ENCODE measurements around the gene CFAP99.
A peak's percentile ranks its signal among the peaks of the same experiment; 100 is the strongest.

Gene CFAP99

GRCh38 chr4:2402048-2402842 lies 16.5 kb upstream of the CFAP99 start:
- peak; percentile 49; the same call in 1 of the 2 replicates for TF ChIP-seq EGR1 (IDR thresholded peaks at IDR 0.05)
- no peak for TF ChIP-seq TEAD4 (IDR thresholded peaks at IDR 0.05)
- peak; percentile 24; the same call in 1 of the 2 replicates for TF ChIP-seq RAD21 (IDR thresholded peaks at IDR 0.05; ENCODE audit: low read depth)
- no peak for TF ChIP-seq REST (IDR thresholded peaks at IDR 0.05; ENCODE audit: low read depth)
- TF ChIP-seq USF1 (IDR thresholded peaks at IDR 0.05): peak; percentile 47; the same call in 1 of the 2 replicates

GRCh38 chr4:2402941-2403340 lies 15.8 kb upstream of the CFAP99 start:
- TF ChIP-seq REST (IDR thresholded peaks at IDR 0.05; ENCODE audit: low read depth): no peak
- TF ChIP-seq EP300 (IDR thresholded peaks at IDR 0.05; ENCODE audit: borderline replicate concordance): no peak
- no peak for TF ChIP-seq CREB1 (IDR thresholded peaks at IDR 0.05; ENCODE audit: low read depth)
- no peak for TF ChIP-seq CEBPB (IDR thresholded peaks at IDR 0.05)

- TF ChIP-seq YY1 (IDR thresholded peaks at IDR 0.05; ENCODE audit: low read depth): no peak
These were observed 12.3 kb upstream of the CFAP99 start for GRCh38 chr4:2406406-2406805.

GRCh38 chr4:2406920-2407319 lies 11.8 kb upstream of the CFAP99 start:
- TF ChIP-seq MAX (IDR thresholded peaks at IDR 0.05): no peak
- no peak for TF ChIP-seq YY1 (IDR thresholded peaks at IDR 0.05; ENCODE audit: low read depth)
- TF ChIP-seq EGR1 (IDR thresholded peaks at IDR 0.05): no peak
- TF ChIP-seq USF1 (IDR thresholded peaks at IDR 0.05): no peak
- no peak for TF ChIP-seq EP300 (IDR thresholded peaks at IDR 0.05; ENCODE audit: borderline replicate concordance)
- TF ChIP-seq RAD21 (IDR thresholded peaks at IDR 0.05; ENCODE audit: low read depth): no peak
- no peak for TF ChIP-seq TAF1 (IDR thresholded peaks at IDR 0.05; ENCODE audit: low read depth)
- TF ChIP-seq FOXM1 (IDR thresholded peaks at IDR 0.05; ENCODE audit: borderline replicate concordance, low read depth): no peak
- TF ChIP-seq CEBPB (IDR thresholded peaks at IDR 0.05): no peak
- no peak for TF ChIP-seq NFIC (IDR thresholded peaks at IDR 0.05)
- TF ChIP-seq ZBTB7A (IDR thresholded peaks at IDR 0.05; ENCODE audit: low read depth): no peak
- TF ChIP-seq TEAD4 (IDR thresholded peaks at IDR 0.05): no peak
- no peak for TF ChIP-seq CREB1 (IDR thresholded peaks at IDR 0.05; ENCODE audit: low read depth)
- no peak for TF ChIP-seq TCF12 (IDR thresholded peaks at IDR 0.05; ENCODE audit: low read depth)
- TF ChIP-seq REST (IDR thresholded peaks at IDR 0.05; ENCODE audit: low read depth): no peak

GRCh38 chr4:2407991-2408342 lies 10.8 kb upstream of the CFAP99 start:
- no peak for TF ChIP-seq MAX (IDR thresholded peaks at IDR 0.05)
- TF ChIP-seq USF1 (IDR thresholded peaks at IDR 0.05): no peak
- no peak for TF ChIP-seq RAD21 (IDR thresholded peaks at IDR 0.05; ENCODE audit: low read depth)
- no peak for TF ChIP-seq REST (IDR thresholded peaks at IDR 0.05; ENCODE audit: low read depth)
- no peak for TF ChIP-seq TCF12 (IDR thresholded peaks at IDR 0.05; ENCODE audit: low read depth)
- no peak for TF ChIP-seq ZBTB7A (IDR thresholded peaks at IDR 0.05; ENCODE audit: low read depth)
- TF ChIP-seq FOXM1 (IDR thresholded peaks at IDR 0.05; ENCODE audit: borderline replicate concordance, low read depth): no peak
